K562 (cell line): ENCODE measurements around the gene PI4KA. TPM values are rescaled to one million over a fixed set of nuclear protein-coding genes. Genes with fewer than 3 reads are reported as not detected.

Experiments
- ATAC-seq: fragments of 200-7000 bp; cut with Tn5 transposase; 3 replicates; pipeline ENCODE4 v1.9.1; 2020; ENCODE audit warnings: moderate library complexity
- BruUV-seq: library from RNA; stranded (reverse); fragments of 400-500 nt; replicated peaks from 2 replicates; lab custom pipeline; 2021; lab: Mats Ljungman, UMichigan
- CTCF ChIA-PET: fragments of 300-600 bp; formaldehyde crosslinking; extraction: SDS; loops from one replicate; lab custom pipeline; 2021; ENCODE audit warnings: low intra/inter-chr PET ratio; lab: Yijun Ruan, JAX
- POLR2A ChIA-PET: fragments of 300-600, 350-650 bp; sonication (Branson Sonifier 250); formaldehyde crosslinking; extraction: SDS; loops from one replicate; lab custom pipeline; 2021; ENCODE audit warnings: antibody characterized with exemption, inconsistent platforms; lab: Yijun Ruan, JAX
- DNase-seq, 4 experiments: peaks; one replicate each; pipeline versions ENCODE4 v3.0.0 to v3.0.0-alpha.2; 2011 to 2018; ENCODE audit warnings: low spot score in 3 of 4, mixed read lengths in 3 of 4; ENCODE audit errors: extremely low read depth in 1 of 4
- FAIRE-seq: peaks from 2 replicates; lab custom pipeline; 2011; peaks lifted over from hg19 to GRCh38; lab: Jason Lieb, UNC
- H2AFZ ChIP-seq: 2 replicates; pipeline ENCODE4 v1.6.0; 2011; ENCODE audit warnings: low read depth, low read length, control low read depth, inconsistent platforms
- H3K27ac ChIP-seq: fragments of 200-600 bp; 3 replicates; pipeline ENCODE4 v1.8.0; 2011; ENCODE audit warnings: low read depth, mild to moderate bottlenecking, control low read depth, inconsistent platforms, low read length, moderate library complexity, mixed read lengths; ENCODE audit errors: extremely low read depth
- H3K27me3 ChIP-seq, 2 experiments: fragments of 300-600 bp in 1 of 2; 2 replicates in 1 of 2; 3 replicates in 1 of 2; pipeline versions ENCODE4 v1.6.0 to v1.8.0; 2011; ENCODE audit warnings: inconsistent platforms in 2 of 2, low read length in 2 of 2, mild to moderate bottlenecking in 1 of 2, mixed read lengths in 1 of 2, moderate library complexity in 1 of 2; ENCODE audit not compliant: control insufficient read depth in 2 of 2, insufficient read depth in 2 of 2
- H3K36me3 ChIP-seq: fragments of 300-600 bp; 3 replicates; pipeline ENCODE4 v1.8.0; 2011; ENCODE audit warnings: mild to moderate bottlenecking, low read length, inconsistent platforms; ENCODE audit not compliant: control insufficient read depth, insufficient read depth
- H3K4me1 ChIP-seq, 2 experiments: fragments of 200-600 bp in 1 of 2; replicated peaks in 1 of 2; 2 replicates in 1 of 2; 3 replicates in 1 of 2; pipeline versions ENCODE4 v1.5.1 to v1.8.0; 2011; ENCODE audit warnings: inconsistent platforms in 2 of 2, low read length in 2 of 2, mild to moderate bottlenecking in 1 of 2, mixed read lengths in 1 of 2, moderate library complexity in 1 of 2; ENCODE audit not compliant: control insufficient read depth in 2 of 2, insufficient read depth in 2 of 2
- H3K4me2 ChIP-seq: 2 replicates; pipeline ENCODE4 v1.6.1; 2011; ENCODE audit warnings: low read length, control low read depth, inconsistent platforms, mixed read lengths; ENCODE audit not compliant: insufficient read depth
- H3K4me3 ChIP-seq: fragments of 200-600 bp; sonication (generic), shearing (Covaris generic); 2 replicates; pipeline ENCODE4 v1.5.1; 2016; ENCODE audit warnings: control low read depth, inconsistent platforms
- H3K79me2 ChIP-seq: fragments of 200-600 bp; 3 replicates; pipeline ENCODE4 v1.8.0; 2011; ENCODE audit warnings: low read length, inconsistent platforms; ENCODE audit not compliant: control insufficient read depth, insufficient read depth
- H3K9ac ChIP-seq, 2 experiments: 2 replicates each; pipeline versions ENCODE4 v1.6.0 to v1.6.1; 2011; ENCODE audit warnings: low read depth in 2 of 2, low read length in 2 of 2, control low read depth in 1 of 2, inconsistent platforms in 1 of 2, mild to moderate bottlenecking in 1 of 2, mixed read lengths in 1 of 2; ENCODE audit not compliant: insufficient read depth in 1 of 2
- H3K9me1 ChIP-seq: one replicate; pipeline ENCODE4 v1.6.0; 2011; ENCODE audit warnings: inconsistent platforms, mild to moderate bottlenecking, low read length, moderate library complexity; ENCODE audit not compliant: control insufficient read depth, insufficient read depth
- H3K9me3 ChIP-seq: replicated peaks from 2 replicates; pipeline ENCODE4 v1.5.1; 2011; ENCODE audit warnings: low read depth, low read length, inconsistent platforms; ENCODE audit not compliant: control insufficient read depth, insufficient read depth
- H4K20me1 ChIP-seq: replicated peaks from 2 replicates; pipeline ENCODE4 v1.6.1; 2011; ENCODE audit warnings: low read length, inconsistent platforms, mixed read lengths; ENCODE audit not compliant: control insufficient read depth, insufficient read depth
- PPARD ChIP-seq: fragments of 250-450 bp; sonication (Bioruptor Pico); IDR thresholded peaks from 2 replicates; pipeline ENCODE4 v1.8.0; 2022; ENCODE audit warnings: inconsistent platforms, mild to moderate bottlenecking, moderate library complexity
- STAT6 ChIP-seq: sonication (generic); formaldehyde crosslinking; IDR thresholded peaks from 2 replicates; pipeline ENCODE4 v1.8.1; 2023; ENCODE audit warnings: mild to moderate bottlenecking, missing genetic modification reagents
- THAP12 ChIP-seq: fragments of 250-450 bp; sonication (Bioruptor Pico); IDR thresholded peaks from 2 replicates; pipeline ENCODE4 v1.9.0; 2021; ENCODE audit warnings: mild to moderate bottlenecking, inconsistent platforms
- ZBTB40 ChIP-seq, 2 experiments: fragments of 450-650 bp in 1 of 2; sonication (generic) in 1 of 2; formaldehyde crosslinking in 1 of 2; IDR thresholded peaks; 2 replicates each; pipeline versions ENCODE4 v1.7.1 to v1.9.0; 2016 to 2022; ENCODE audit warnings: inconsistent platforms in 1 of 2, mild to moderate bottlenecking in 1 of 2, missing genetic modification reagents in 1 of 2
- ZNF79 ChIP-seq: fragments of 250-450 bp; sonication (Bioruptor Pico); IDR thresholded peaks from 2 replicates; pipeline ENCODE4 v1.4.0; 2020; ENCODE audit warnings: low read depth, mild to moderate bottlenecking, moderate library complexity
- WGBS: fragments of 100-300 bp; shearing (Covaris generic); methylation state at CpG from one replicate; pipeline ENCODE4 v1.1.6; 2016; ENCODE audit warnings: low coverage, mixed read lengths; ENCODE audit not compliant: insufficient coverage; ENCODE audit errors: missing lambda C conversion rate; 5-methylcytosine and 5-hydroxymethylcytosine counted together
- in situ Hi-C: fragments of 300-500 bp; cut with MboI; formaldehyde crosslinking; loops from 4 replicates; pipeline ENCODE4 v1.15.0; 2018; ENCODE audit warnings: inconsistent platforms, mixed read lengths
- intact Hi-C: fragments of 100-400 bp; cut with micrococcal nuclease; formaldehyde crosslinking; loops from 2 replicates; pipeline ENCODE4 v1.14.2; 2022
- polyA plus RNA-seq, 8 experiments: library from polyadenylated mRNA; depleted of rRNA in 4 of 8; stranded (reverse) in 5 of 8; unstranded in 3 of 8; fragments of >200 nt; fragmentation: Nextera tagmentation in 2 of 8; fragmentation: Illumina TruSeq in 1 of 8; extraction: Ambion mirVana in 2 of 8; extraction: Trizol in 1 of 8; gene quantifications; 2 replicates each; pipeline versions ENCODE4 v1.2.1 to v1.2.3, GENCODE V29; 2011 to 2014; ENCODE audit warnings: inconsistent platforms in 1 of 8, missing spikeins in 1 of 8
- total RNA-seq, 7 experiments: library from RNA; depleted of rRNA in 6 of 7; stranded (reverse); fragments of >200 nt in 6 of 7; fragmentation: Illumina TruSeq in 2 of 7; extraction: Trizol in 2 of 7; gene quantifications; 2 replicates each; pipeline versions ENCODE4 v1.2.1 to v1.2.3, GENCODE V29; 2011 to 2021; ENCODE audit warnings: low replicate concordance in 1 of 7

PI4KA gene
- total and polyA plus RNA-seq, 9 of the 15 experiments (the other 6 are each of a cell fraction or from before 2014, with no cell fraction given), result 7.3 to 187 (median 84.7) TPM

- Histone ChIP-seq H3K9ac (no peak overlapping the region), H3K4me2 (no peak overlapping the region), H3K79me2 (no peaks in the 10 kb centered on the region), H4K20me1 (peaks cover 5% of the 10 kb centered on the region; the same call in 1 of the 2 replicates), H3K9me1 (no peaks in the 10 kb centered on the region), H3K4me3 (no peak overlapping the region), H3K9me3 (no peaks in the 10 kb centered on the region), H3K27me3 (no peaks in the 10 kb centered on the region), H3K27ac (no peak overlapping the region), H3K36me3 (peaks cover 70% of the 10 kb centered on the region), H3K4me1 (no peaks in the 10 kb centered on the region), H2AFZ (no peak overlapping the region)
- ChIA-PET POLR2A (interaction anchor here (1.1 to 13.8 kb wide), 3 partner anchors 9 to 38 kb away, joined by 3 to 172 read pairs (median 7); no protein-coding TSS in a partner anchor), CTCF (no interaction called here)
- in situ Hi-C loops (no loop called here), intact Hi-C loops (no loop called here)
- FAIRE-seq (no peak), DNase-seq (peak in 1 of 4 experiments; percentile 52), ATAC-seq (no peak)
- BruUV-seq, result no TSS peak
- 72% methylated on average over 3 of the region's 3 CpGs for WGBS
- TF ChIP-seq ZNF79 (CRISPR knock-in tag), result no peak
- TF ChIP-seq ZBTB40 (IDR thresholded peaks at IDR 0.05), result no peak
- TF ChIP-seq ZBTB40 (CRISPR knock-in tag; IDR thresholded peaks at IDR 0.05), result 0 out of 2 replicates have a peak, but pooled peaks have one; percentile 3
- TF ChIP-seq PPARD, result peak; percentile 44; the same call in 1 of the 2 replicates
- no peak for TF ChIP-seq THAP12 (CRISPR knock-in tag)
- peak; percentile 90; the same call in 1 of the 2 replicates for TF ChIP-seq STAT6
These were observed 40.1 kb downstream of the PI4KA start for GRCh38 chr22:20818471-20818870.
